ENCODE measurements around the gene MYOD1. TPM values are rescaled to one million over a fixed set of nuclear protein-coding genes. Genes with fewer than 3 reads are reported as not detected.

Gene MYOD1
- total RNA-seq, 1 experiment from 2014 or later, result not detected

DNA sequence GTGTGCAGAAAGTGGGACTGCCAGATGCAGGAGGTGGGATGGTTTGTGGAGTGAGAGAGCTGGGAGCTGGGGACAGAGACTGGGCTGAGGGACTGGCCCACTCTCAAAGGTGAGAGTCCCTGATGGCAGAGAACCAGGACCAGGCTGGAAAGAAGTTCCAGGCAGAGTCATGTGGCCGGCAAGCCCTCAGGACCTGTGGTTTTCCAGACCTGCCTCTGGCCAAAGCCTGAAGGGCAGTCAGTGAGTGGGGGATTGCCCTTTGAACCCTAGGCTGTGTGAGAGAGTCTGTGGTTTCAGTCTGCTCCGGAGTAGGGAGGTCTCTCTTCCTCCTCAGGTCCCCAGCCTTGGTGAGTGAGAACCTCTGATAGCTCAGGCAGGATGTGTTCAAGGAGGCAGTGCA, 32.2 kb downstream of the MYOD1 start:
- H3K27me3 ChIP-seq (replicated peaks; ENCODE audit: insufficient read depth, low read depth, low read length, poor library complexity), result peaks cover 7% of the 10 kb centered on the region
- POLR2A ChIA-PET (ENCODE audit: low non-redundant PET), result no interaction called here
- DNase-seq (ENCODE audit: low spot score), result no peak
- BruUV-seq (replicated peaks), result no TSS peak
- CTCF ChIA-PET, result no interaction called here
- no peaks in the 10 kb centered on the region for H3K4me1 ChIP-seq (ENCODE audit: insufficient read depth, low read length, poor library complexity, severe bottlenecking)
- H3K36me3 ChIP-seq (ENCODE audit: insufficient read depth, low read length, poor library complexity, severe bottlenecking), result no peaks in the 10 kb centered on the region
- H3K27ac ChIP-seq (ENCODE audit: low read depth, low read length, poor library complexity, severe bottlenecking), result no peak overlapping the region
- no peaks in the 10 kb centered on the region for H3K9me3 ChIP-seq (ENCODE audit: low read depth, low read length, poor library complexity, severe bottlenecking)
- no peak for TF ChIP-seq EZH2 (IDR thresholded peaks at IDR 0.05; ENCODE audit: borderline replicate concordance, low read depth, low read length, poor library complexity, severe bottlenecking)
- TF ChIP-seq, protein P1, sequence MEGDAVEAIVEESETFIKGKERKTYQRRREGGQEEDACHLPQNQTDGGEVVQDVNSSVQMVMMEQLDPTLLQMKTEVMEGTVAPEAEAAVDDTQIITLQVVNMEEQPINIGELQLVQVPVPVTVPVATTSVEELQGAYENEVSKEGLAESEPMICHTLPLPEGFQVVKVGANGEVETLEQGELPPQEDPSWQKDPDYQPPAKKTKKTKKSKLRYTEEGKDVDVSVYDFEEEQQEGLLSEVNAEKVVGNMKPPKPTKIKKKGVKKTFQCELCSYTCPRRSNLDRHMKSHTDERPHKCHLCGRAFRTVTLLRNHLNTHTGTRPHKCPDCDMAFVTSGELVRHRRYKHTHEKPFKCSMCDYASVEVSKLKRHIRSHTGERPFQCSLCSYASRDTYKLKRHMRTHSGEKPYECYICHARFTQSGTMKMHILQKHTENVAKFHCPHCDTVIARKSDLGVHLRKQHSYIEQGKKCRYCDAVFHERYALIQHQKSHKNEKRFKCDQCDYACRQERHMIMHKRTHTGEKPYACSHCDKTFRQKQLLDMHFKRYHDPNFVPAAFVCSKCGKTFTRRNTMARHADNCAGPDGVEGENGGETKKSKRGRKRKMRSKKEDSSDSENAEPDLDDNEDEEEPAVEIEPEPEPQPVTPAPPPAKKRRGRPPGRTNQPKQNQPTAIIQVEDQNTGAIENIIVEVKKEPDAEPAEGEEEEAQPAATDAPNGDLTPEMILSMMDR (conservative IDR thresholded peaks at IDR 0.05; ENCODE audit: low read depth, low read length), result no peak
- H3K4me3 ChIP-seq (ENCODE audit: low read depth, low read length, poor library complexity, severe bottlenecking), result no peak overlapping the region
- intact Hi-C loops (cut with micrococcal nuclease; ENCODE audit: unreplicated experiment), result no loop called here

DNA sequence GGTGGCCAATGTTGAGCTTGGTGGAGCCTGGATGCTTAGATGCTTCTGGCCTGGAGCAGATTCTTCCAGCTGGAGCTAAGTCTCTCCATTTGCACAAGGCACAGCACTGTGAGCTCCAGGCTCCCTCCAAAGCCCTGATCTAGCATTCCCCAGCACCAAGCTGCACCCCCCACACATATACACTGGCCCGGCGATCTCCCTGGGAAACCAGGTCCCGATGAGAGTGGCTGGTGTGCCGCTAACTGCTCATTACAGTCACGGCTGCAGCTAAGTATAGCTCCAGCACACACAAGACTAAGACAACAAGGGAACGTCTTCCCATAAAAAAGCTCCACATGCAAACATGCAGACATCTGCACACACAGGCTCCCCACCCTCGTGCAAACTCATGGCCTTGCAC, 32.8 kb downstream of the MYOD1 start:
- Histone ChIP-seq H3K4me1 (ENCODE audit: insufficient read depth, low read length, poor library complexity, severe bottlenecking) (no peaks in the 10 kb centered on the region), H3K36me3 (ENCODE audit: insufficient read depth, low read length, poor library complexity, severe bottlenecking) (no peaks in the 10 kb centered on the region), H3K27me3 (replicated peaks; ENCODE audit: insufficient read depth, low read depth, low read length, poor library complexity) (peaks cover 7% of the 10 kb centered on the region), H3K9me3 (ENCODE audit: low read depth, low read length, poor library complexity, severe bottlenecking) (no peaks in the 10 kb centered on the region), H3K27ac (ENCODE audit: low read depth, low read length, poor library complexity, severe bottlenecking) (no peak overlapping the region), H3K4me3 (ENCODE audit: low read depth, low read length, poor library complexity, severe bottlenecking) (no peak overlapping the region)
- CTCF ChIA-PET, result no interaction called here
- TF ChIP-seq, protein P1 (conservative IDR thresholded peaks at IDR 0.05; ENCODE audit: low read depth, low read length), result no peak
- TF ChIP-seq EZH2 (IDR thresholded peaks at IDR 0.05; ENCODE audit: borderline replicate concordance, low read depth, low read length, poor library complexity, severe bottlenecking), result no peak
- no TSS peak for BruUV-seq (replicated peaks)
- POLR2A ChIA-PET (ENCODE audit: low non-redundant PET), result interaction anchor here (0.5 kb wide), 1 partner anchor 328 kb away, joined by 3 read pairs; no protein-coding TSS in a partner anchor
- intact Hi-C loops (cut with micrococcal nuclease; ENCODE audit: unreplicated experiment), result no loop called here
- no peak for DNase-seq (ENCODE audit: low spot score)

DNA sequence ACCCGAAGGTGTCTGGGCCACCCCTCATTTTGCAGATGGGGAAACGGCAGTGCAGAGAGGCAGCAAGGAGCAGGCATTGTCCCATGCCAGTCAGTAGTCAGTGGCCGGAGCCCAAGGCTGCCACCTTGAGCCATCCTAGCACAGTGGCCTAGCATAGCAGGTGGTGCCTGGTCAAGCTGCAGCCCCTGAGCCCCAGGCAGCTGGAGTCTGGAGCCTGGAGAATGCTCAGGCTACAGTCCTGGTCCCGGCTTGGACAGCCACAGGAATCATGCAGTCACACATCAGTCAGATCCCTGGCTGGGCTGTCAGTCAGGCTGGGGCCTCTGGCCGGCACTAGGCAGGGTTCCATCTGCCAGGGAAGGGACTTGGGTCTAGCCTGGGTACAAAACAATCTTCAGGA, 33.8 kb downstream of the MYOD1 start:
- no peaks in the 10 kb centered on the region for H3K4me1 ChIP-seq (ENCODE audit: insufficient read depth, low read length, poor library complexity, severe bottlenecking)
- ChIA-PET POLR2A (ENCODE audit: low non-redundant PET) (no interaction called here), CTCF (no interaction called here)
- TF ChIP-seq EZH2 (IDR thresholded peaks at IDR 0.05; ENCODE audit: borderline replicate concordance, low read depth, low read length, poor library complexity, severe bottlenecking), result no peak
- TF ChIP-seq, protein P1 (conservative IDR thresholded peaks at IDR 0.05; ENCODE audit: low read depth, low read length), result no peak
- no peaks in the 10 kb centered on the region for H3K36me3 ChIP-seq (ENCODE audit: insufficient read depth, low read length, poor library complexity, severe bottlenecking)
- H3K4me3 ChIP-seq (ENCODE audit: low read depth, low read length, poor library complexity, severe bottlenecking), result no peak overlapping the region
- no TSS peak for BruUV-seq (replicated peaks)
- H3K27me3 ChIP-seq (replicated peaks; ENCODE audit: insufficient read depth, low read depth, low read length, poor library complexity), result peaks cover 7% of the 10 kb centered on the region
- H3K27ac ChIP-seq (ENCODE audit: low read depth, low read length, poor library complexity, severe bottlenecking), result no peak overlapping the region
- DNase-seq (ENCODE audit: low spot score), result no peak
- no peaks in the 10 kb centered on the region for H3K9me3 ChIP-seq (ENCODE audit: low read depth, low read length, poor library complexity, severe bottlenecking)
- intact Hi-C loops (cut with micrococcal nuclease; ENCODE audit: unreplicated experiment), result no loop called here
